Endothelial cell of umbilical vein (primary cell): ENCODE results near the gene NMB. TPM values are rescaled to one million over a fixed set of nuclear protein-coding genes. Genes with fewer than 3 reads are reported as not detected.

Source experiments
- BruUV-seq: library from RNA; stranded (reverse); fragments of 400-500 nt; replicated peaks from 2 replicates; lab custom pipeline; 2021; lab: Mats Ljungman, UMichigan
- CTCF ChIA-PET: fragments of 300-600, 350-600 bp; sonication (Branson Sonifier 250); formaldehyde crosslinking; loops from one replicate; lab custom pipeline; 2021; ENCODE audit warnings: antibody characterized with exemption, inconsistent platforms; lab: Charles Lee
- POLR2A ChIA-PET: fragments of 300-600, 350-600 bp; sonication (Branson Sonifier 250); formaldehyde crosslinking; loops from one replicate; lab custom pipeline; 2021; ENCODE audit warnings: antibody characterized with exemption, inconsistent platforms; lab: Charles Lee
- DNase-seq: peaks from one replicate; pipeline ENCODE4 v3.0.0-alpha.2; 2011; ENCODE audit warnings: low read depth, low spot score
- FAIRE-seq: peaks from 2 replicates; lab custom pipeline; 2011; peaks lifted over from hg19 to GRCh38; lab: Jason Lieb, UNC
- H2AFZ ChIP-seq: 2 replicates; pipeline ENCODE4 v1.6.0; 2012; ENCODE audit warnings: low read depth, low read length, control low read depth, inconsistent platforms
- H3K27ac ChIP-seq: 2 replicates; pipeline ENCODE4 v1.5.1; 2011; ENCODE audit warnings: low read depth, mild to moderate bottlenecking, control low read depth, low read length, moderate library complexity; ENCODE audit not compliant: insufficient read depth
- H3K27me3 ChIP-seq, 2 experiments: 2 replicates each; pipeline versions ENCODE4 v1.6.0 to v1.6.1; 2011; ENCODE audit warnings: low read length in 2 of 2, mixed read lengths in 1 of 2; ENCODE audit not compliant: control insufficient read depth in 2 of 2, insufficient read depth in 2 of 2
- H3K36me3 ChIP-seq, 2 experiments: 2 replicates in 1 of 2; 3 replicates in 1 of 2; pipeline ENCODE4 v1.5.1; 2011; ENCODE audit warnings: low read length in 2 of 2, mild to moderate bottlenecking in 1 of 2, moderate library complexity in 1 of 2; ENCODE audit not compliant: control insufficient read depth in 2 of 2, insufficient read depth in 2 of 2; ENCODE audit errors: extremely low read depth in 1 of 2
- H3K4me1 ChIP-seq: 3 replicates; pipeline ENCODE4 v1.5.1; 2011; ENCODE audit warnings: mild to moderate bottlenecking, low read length; ENCODE audit not compliant: control insufficient read depth, insufficient read depth; ENCODE audit errors: extremely low read depth
- H3K4me2 ChIP-seq: 2 replicates; pipeline ENCODE4 v1.6.1; 2011; ENCODE audit warnings: low read length, control low read depth, mixed read lengths; ENCODE audit not compliant: insufficient read depth
- H3K4me3 ChIP-seq, 3 experiments: fragments of 200-600 bp in 1 of 3; sonication (generic), shearing (Covaris generic) in 1 of 3; replicated peaks in 1 of 3; 2 replicates each; pipeline ENCODE4 v1.5.1; 2011 to 2016; ENCODE audit warnings: control low read depth in 3 of 3, low read length in 3 of 3, mild to moderate bottlenecking in 2 of 3, inconsistent platforms in 1 of 3, low read depth in 1 of 3, moderate library complexity in 1 of 3; ENCODE audit not compliant: insufficient read depth in 1 of 3
- H3K79me2 ChIP-seq: 2 replicates; pipeline ENCODE4 v1.6.0; 2012; ENCODE audit warnings: low read length, inconsistent platforms; ENCODE audit not compliant: control insufficient read depth, insufficient read depth
- H3K9ac ChIP-seq: replicated peaks from 2 replicates; pipeline ENCODE3; 2011; ENCODE audit warnings: low read length, control low read depth; ENCODE audit not compliant: insufficient read depth; ENCODE audit errors: extremely low read depth
- H3K9me1 ChIP-seq: replicated peaks from 3 replicates; pipeline ENCODE4 v1.6.0; 2011; ENCODE audit warnings: mild to moderate bottlenecking, low read length; ENCODE audit not compliant: control insufficient read depth, insufficient read depth; ENCODE audit errors: extremely low read depth
- H3K9me3 ChIP-seq: replicated peaks from 2 replicates; pipeline ENCODE4 v1.5.1; 2012; ENCODE audit warnings: low read length, inconsistent platforms; ENCODE audit not compliant: control insufficient read depth, insufficient read depth
- H4K20me1 ChIP-seq: replicated peaks from 2 replicates; pipeline ENCODE3; 2011; ENCODE audit warnings: mild to moderate bottlenecking, low read length; ENCODE audit not compliant: control insufficient read depth, insufficient read depth; ENCODE audit errors: extremely low read depth
- EZH2 ChIP-seq: IDR thresholded peaks from 2 replicates; pipeline ENCODE4 v1.6.1; 2012; ENCODE audit warnings: borderline replicate concordance, low read depth, mild to moderate bottlenecking, moderate library complexity, low read length, inconsistent platforms; ENCODE audit not compliant: severe bottlenecking
- JUN ChIP-seq: IDR thresholded peaks from 2 replicates; pipeline ENCODE4 v1.6.1; 2011; ENCODE audit warnings: borderline replicate concordance, low read depth; ENCODE audit not compliant: insufficient read length, insufficient read depth
- MYC ChIP-seq: IDR thresholded peaks from one replicate; pipeline ENCODE4 v1.6.1; 2011; ENCODE audit warnings: mild to moderate bottlenecking, low read depth, low read length
- POLR2A ChIP-seq: IDR thresholded peaks from 2 replicates; pipeline ENCODE4 v1.6.1; 2012; ENCODE audit warnings: low read depth, mild to moderate bottlenecking, control low read depth, low read length
- dilution Hi-C: fragments of 300-500 bp; cut with MboI; formaldehyde crosslinking; loops from one replicate; pipeline ENCODE4 v1.15.0; 2019; ENCODE audit warnings: low sequenced_read_pairs; ENCODE audit not compliant: extremely low pct_ligation_motif_present
- intact Hi-C: fragments of 100-400 bp; cut with micrococcal nuclease; formaldehyde crosslinking; loops from one replicate; pipeline ENCODE4 v1.10.0; 2022
- polyA plus RNA-seq, 4 experiments: library from polyadenylated mRNA; depleted of rRNA in 3 of 4; stranded (reverse) in 3 of 4; unstranded in 1 of 4; fragments of >200 nt; gene quantifications; 2 replicates each; pipeline versions ENCODE4 v1.2.1 to v1.2.3, GENCODE V29; 2011 to 2012; ENCODE audit warnings: missing spikeins in 1 of 4
- total RNA-seq: library from RNA; stranded (reverse); gene quantifications from 2 replicates; pipeline ENCODE4 v1.2.3, GENCODE V29; 2021
- TF ChIP-seq, protein P1 (sequence below), 2 donors: IDR thresholded peaks; 1 replicate in 1 of 2; 2 replicates in 1 of 2; pipeline ENCODE4 v1.5.1; 2011; ENCODE audit warnings: low read length in 2 of 2, mild to moderate bottlenecking in 2 of 2, moderate library complexity in 2 of 2, control low read depth in 1 of 2, inconsistent platforms in 1 of 2, low read depth in 1 of 2; ENCODE audit not compliant: insufficient read depth in 1 of 2; ENCODE audit errors: extremely low read depth in 1 of 2
- TF ChIP-seq, protein P2 (sequence below): IDR thresholded peaks from 2 replicates; pipeline ENCODE4 v1.6.1; 2011; ENCODE audit not compliant: insufficient read depth, insufficient read length

The NMB gene
- total and polyA plus RNA-seq, 2 donors (not counting 3 experiments of a cell fraction or from before 2014, with no cell fraction given) = 7.8 to 9.8 TPM

- Histone ChIP-seq H3K9me1 (no peaks in the 10 kb centered on the region), H3K4me1 (no peaks in the 10 kb centered on the region), H3K79me2 (no peaks in the 10 kb centered on the region), H3K36me3 (peaks cover 6 to 24% of the 10 kb centered on the region in 2 experiments), H2AFZ (no peak overlapping the region), H3K27me3 (no peaks in the 10 kb centered on the region), H3K27ac (no peak overlapping the region), H4K20me1 (no peaks in the 10 kb centered on the region), H3K9ac (no peak overlapping the region), H3K4me2 (no peak overlapping the region), H3K4me3 (no peak overlapping the region), H3K9me3 (peaks cover 20% of the 10 kb centered on the region)
- intact Hi-C loops (no loop called here), dilution Hi-C loops (no loop called here)
- ChIA-PET POLR2A (no interaction called here), CTCF (interaction anchor here (1.0 kb wide), 1 partner anchor 25 kb away, joined by 4 read pairs; no protein-coding TSS in a partner anchor)
- no peak for DNase-seq
- BruUV-seq = no TSS peak
- TF ChIP-seq, protein P1, sequence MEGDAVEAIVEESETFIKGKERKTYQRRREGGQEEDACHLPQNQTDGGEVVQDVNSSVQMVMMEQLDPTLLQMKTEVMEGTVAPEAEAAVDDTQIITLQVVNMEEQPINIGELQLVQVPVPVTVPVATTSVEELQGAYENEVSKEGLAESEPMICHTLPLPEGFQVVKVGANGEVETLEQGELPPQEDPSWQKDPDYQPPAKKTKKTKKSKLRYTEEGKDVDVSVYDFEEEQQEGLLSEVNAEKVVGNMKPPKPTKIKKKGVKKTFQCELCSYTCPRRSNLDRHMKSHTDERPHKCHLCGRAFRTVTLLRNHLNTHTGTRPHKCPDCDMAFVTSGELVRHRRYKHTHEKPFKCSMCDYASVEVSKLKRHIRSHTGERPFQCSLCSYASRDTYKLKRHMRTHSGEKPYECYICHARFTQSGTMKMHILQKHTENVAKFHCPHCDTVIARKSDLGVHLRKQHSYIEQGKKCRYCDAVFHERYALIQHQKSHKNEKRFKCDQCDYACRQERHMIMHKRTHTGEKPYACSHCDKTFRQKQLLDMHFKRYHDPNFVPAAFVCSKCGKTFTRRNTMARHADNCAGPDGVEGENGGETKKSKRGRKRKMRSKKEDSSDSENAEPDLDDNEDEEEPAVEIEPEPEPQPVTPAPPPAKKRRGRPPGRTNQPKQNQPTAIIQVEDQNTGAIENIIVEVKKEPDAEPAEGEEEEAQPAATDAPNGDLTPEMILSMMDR (IDR thresholded peaks at IDR 0.05; ENCODE audit: extremely low read depth in 1 of 2, insufficient read depth in 1 of 2, low read depth in 1 of 2, low read length in 2 of 2) = no peak
- TF ChIP-seq, protein P2, sequence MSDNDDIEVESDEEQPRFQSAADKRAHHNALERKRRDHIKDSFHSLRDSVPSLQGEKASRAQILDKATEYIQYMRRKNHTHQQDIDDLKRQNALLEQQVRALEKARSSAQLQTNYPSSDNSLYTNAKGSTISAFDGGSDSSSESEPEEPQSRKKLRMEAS = no peak
- TF ChIP-seq EZH2 = no peak
- no peak for TF ChIP-seq POLR2A
- TF ChIP-seq MYC = no peak
- no peak for TF ChIP-seq JUN
- no peak for FAIRE-seq
These were observed 33.6 kb downstream of the NMB start for GRCh38 chr15:84624359-84624758.
